NCI-H82 (cell line): ENCODE measurements around the gene TKT.

Experiments used
- DNase-seq: peaks from one replicate; lab custom pipeline; 2025; lab: John Stamatoyannopoulos, UW

The TKT gene

DNA sequence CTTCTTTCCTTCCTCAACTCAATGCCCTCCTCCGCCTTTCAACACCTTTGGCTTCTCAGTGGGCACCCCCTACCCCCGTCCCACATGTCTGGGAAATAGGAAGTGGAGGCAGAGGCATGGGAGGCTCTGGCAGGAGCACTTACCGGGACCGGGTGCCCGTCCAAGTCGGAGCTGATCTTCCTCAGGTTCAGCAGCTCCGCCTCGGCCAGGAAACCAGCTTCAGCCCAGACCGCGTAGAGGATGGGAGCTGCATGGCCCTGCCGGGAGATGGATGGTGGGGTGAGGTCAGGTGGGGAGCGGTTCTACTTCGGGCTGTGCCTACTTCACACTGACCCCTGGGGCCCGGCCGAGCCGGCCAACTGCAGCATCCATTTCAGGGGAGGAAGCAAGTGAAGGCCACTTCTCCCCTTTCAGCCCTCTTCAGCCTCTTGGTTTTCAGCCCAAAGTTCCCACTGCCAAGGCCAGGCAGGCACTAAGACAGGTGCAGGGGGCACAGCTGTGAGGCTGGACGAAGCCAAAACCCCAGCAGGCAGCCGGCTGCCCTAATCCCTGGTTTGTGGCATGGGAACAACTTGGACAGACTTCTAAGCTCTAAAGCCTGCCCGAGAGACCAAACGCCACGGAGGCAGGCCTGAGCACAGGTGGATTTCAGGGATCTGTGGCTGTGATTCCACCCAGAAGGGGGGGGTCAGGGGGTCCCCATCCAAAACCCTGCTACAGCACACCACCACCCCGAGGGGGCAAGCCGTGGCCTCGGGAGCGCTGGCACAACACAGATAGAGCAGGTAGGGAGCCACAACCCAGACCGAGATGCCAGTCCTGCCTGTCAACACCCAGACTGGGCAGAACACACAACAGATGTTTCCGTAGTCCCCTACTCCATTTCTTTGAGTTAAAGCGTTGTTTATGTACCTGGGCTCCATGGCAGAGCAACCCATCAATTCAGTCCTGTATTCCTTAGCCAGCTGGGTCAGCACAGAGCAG, 14.5 kb downstream of the TKT start:
- DNase-seq = no peak

DNA sequence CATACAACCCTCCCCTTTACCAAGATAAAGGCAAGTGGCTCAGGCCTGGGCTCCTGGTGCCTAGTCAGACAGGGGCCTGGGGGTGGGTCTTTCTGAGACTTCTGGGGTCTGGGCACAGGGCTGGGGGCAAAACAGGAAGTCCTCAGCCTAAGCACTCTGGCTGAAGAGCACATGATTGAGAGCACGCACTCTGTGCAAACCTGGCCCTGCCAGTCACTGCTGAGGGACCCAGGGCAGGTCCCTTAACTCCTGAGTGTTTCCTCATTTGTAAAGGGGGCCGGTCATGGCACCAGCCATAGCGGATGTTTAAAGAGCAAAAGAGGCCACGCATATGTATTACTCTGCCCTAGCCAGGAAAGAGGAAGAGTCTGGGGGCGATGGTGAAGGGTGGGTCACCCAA, 16.0 kb downstream of the TKT start:
- no peak for DNase-seq

GRCh38 chr3:53238886-53239285, 16.9 kb downstream of the TKT start:
- DNase-seq = no peak

DNA sequence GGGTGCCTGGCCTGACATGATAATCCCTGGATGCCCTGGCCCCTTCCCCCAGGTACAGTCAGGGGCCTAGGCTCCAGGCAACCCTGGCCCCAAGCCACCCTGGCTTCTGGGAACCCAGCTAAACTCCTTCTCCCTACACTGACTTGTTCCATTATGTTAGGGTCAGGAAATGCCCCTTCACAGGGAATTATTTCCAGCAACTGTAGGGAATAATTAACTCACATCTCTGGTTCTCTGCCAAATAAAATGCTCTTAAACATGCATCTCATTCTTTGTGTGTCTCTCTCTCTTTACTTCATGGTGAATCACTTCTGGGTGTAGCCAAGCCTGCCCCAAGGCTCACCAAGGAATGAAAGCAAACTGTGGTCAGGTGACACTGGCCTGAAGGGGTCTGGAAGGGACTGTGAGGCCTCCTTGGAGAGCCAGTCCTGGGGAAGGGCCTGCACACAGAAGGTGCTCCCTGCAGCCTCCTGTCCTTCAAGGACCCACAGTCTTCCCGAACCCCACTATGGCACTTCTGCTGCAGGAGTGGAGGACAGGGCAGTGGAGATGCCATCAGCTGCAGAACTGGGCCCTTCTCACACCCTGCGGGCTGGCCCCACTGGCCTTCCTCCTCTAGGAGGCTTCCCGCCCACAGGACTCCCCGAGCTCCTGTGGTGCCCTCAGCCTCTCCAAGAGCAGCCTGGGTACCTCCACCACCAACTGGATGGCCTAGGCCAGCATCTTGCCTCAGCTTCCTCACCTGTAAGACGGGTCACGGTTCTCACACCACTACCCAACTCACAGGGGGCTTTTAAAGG, 17.6 kb downstream of the TKT start:
- no peak for DNase-seq

DNA sequence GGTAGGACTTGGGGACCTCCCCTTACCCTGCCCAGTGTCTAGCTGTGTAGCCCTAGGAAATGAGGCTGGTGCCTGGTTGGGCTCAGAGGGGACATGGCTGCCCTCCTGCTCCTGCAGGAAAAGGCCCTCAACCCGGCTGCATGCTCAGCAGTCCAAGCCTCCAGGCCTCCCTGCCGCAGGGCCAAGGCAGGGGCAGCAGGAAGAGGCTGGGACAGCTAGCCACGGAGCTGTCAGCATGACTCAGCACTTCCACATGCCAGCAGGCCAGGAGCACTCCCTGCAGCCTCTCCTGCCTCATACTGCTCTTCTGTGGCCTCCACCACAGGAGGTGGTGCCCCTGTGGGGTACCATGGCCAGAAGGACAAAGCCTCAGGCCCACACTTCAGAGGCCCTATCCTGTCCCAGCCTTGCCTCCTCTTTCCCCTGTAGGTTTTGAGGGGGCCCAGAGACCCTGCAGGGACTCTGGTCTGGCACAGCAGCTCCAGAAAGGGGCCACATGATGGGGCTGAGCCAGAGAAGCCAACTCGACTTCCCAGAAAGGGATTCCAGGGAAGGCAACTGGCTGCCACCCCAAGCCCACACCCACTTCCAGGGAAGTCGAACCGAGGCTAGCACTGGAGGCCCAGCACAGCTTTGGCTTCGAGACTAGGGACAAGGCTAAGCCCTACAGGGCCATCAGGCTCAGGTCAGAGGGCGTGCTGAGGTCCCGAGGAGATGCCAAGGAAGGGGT, 19.5 kb downstream of the TKT start:
- no peak for DNase-seq

- no peak for DNase-seq
These were observed 20.3 kb downstream of the TKT start for GRCh38 chr3:53235545-53235944.

- no peak for DNase-seq
These were observed 21.0 kb downstream of the TKT start for GRCh38 chr3:53234841-53235232.

- no peak for DNase-seq
These were observed 21.5 kb downstream of the TKT start for GRCh38 chr3:53234130-53234840.

DNA sequence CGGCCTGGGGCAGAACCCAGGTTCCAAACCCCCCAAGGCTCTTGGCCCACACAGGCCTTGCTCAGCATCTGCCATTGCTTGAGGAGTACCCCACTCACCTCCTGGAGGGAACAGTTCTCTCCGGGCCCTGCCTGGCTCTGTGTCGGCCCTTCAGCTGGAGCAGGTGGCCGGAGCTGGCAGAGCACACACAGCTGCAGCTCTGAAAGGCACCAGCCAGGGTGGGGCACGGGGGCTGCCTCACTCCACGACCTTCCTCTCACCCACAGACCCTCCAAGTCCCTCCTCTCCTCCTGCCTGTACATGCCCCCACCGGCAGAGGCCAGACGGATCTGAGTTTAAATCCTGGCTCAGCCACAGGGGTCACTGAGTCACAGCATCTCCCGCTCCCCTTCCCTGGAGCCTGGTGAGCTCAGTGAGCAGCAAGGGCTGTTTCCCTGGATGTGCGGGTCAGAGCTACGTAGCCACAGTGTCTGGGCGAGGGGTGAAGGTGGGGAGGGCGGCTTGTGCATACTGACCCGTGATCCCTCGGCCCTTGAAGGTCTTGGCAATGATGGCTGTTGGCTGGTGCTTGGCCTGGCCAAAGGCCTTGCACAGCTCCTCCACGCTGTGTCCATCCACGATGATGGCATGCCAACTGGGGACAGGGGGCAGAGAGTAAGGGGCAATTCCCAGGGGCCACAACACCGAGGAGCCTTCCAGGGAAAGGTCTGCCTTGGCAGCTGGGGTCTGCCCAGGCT, 23.0 kb downstream of the TKT start:
- no peak for DNase-seq

DNA sequence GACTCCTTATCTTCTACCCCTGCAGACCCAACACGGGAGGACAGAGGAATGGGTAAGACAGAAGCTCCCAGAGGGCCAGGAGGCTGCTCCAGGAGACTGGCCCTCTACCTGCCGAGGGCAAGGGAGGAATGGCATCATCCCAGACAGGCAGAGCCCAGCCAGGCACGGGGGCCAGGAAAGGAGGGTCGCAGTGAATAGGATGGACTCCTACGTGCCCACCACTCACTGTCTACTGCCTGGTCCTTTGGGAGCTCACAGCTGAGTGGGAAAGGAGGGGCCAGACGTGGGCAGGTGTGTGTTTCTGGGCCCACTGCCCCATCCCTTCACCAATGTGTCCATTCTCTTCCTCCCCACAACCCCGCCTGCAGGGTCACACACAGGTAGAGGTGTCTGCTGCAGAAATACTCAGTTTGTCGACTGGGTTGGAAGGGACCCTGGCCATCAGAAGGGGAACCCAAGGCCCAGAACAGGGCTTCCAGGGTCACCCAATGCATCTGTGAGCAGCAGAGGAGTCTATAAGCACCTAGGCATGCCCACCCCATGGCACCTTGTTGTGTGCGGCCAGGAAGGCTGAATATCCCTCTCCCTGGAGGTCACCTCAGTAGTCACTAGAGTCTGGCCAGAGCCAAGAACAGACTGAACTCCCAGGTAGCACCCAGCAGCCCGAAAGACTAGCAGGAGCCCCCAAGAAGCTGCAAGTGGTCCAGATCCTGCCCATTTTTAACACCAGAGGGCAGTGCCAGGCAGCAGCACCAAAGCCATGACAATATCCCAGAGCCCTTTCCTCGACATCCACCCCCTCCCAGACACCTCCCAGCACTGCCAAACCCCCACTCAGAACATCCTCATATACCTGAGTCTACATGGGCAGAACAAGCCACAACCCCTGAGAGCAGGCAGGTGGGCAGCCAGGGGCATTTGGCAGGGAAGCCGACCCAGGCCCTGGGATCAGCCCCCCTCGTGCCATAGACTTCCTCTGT, 24.0 kb downstream of the TKT start:
- no peak for DNase-seq

DNA sequence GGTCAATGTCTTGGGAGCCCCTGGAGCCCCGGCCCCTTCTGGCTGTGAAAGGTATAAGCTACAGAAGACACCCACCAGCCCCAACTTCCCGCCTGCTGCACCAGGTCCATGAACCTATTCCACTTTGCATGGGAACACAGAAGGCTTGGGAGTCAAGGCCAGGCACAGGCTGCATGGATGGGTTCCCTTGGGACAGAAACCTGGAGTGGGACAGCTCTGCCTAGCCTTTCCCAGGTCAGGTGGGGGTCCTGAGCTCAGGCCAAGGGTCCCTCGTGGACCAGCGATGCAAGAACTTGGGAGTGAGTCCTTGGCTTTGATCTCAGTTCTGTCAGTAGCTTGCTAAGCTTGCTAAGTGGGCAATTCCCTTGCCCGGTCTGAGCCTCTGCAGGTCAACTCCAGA, 25.0 kb downstream of the TKT start:
- DNase-seq = no peak

DNA sequence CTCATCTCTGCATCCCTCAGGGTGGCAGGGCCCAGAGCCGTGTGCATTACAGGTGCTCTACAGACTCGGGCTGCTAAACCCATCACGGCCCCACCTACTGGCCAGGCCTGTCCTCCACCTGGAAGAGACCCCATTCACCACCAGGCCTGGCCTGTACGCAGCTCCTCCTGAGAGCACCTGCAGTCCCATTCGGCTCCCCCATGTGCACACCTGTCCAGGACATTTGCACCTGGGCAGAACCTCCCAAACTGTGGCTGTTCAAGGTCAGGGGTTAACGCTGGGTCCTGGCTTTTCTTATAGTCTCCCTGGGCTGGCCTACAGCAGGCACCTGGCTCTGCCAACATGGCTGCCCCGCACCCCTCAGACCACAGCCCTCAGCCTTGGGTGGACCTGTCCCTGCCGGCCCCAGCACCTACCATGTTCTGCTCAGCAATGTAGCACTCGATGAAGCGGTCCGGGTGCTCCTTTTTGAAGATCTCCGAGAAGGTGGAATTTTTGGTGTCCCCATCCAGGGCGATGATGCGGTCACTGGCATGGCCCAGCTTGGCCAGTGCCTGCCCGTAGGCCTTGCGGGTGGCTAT, 25.7 kb downstream of the TKT start:
- DNase-seq = peak; percentile 11

DNA sequence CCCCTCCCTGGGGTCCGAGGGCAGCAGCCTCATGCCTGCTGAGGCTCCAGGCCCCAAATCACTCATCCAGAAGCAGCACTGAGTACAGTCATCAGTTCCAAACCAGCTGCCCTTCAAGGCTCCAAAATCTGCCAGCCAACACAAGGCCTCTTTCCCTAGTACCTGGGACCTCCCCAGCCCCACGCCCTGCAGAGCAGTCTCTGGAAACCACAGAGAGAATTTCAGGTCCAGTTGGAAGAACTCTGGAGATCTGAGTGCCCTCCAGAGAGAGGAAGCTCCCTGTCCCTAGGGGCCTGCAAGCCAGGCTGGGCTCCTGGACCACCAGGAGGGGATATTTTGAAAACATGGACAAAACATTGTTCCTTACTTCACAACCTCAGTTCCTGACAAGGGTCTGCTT, 26.2 kb downstream of the TKT start:
- DNase-seq = no peak

DNA sequence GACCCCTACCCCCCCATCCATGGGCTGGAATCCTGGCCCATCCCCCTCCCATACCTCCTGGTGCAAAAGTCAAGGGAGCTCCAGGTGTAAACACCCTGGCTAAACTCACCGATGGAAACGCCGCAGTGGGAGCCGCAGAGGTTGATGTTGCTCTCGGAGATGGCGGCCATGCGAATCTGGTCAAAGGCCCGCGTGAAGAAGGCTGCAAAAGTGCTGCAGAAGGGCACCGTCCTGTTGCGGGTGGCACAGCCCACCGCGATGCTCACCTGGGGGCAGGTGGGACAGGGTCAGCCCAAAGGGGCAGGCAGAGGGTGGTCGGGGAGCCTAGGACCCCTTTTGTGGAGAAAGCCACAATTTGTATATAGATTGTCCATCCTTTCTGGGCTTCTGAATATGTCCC, 26.7 kb downstream of the TKT start:
- DNase-seq = no peak

- DNase-seq = no peak
These were observed 27.6 kb downstream of the TKT start for GRCh38 chr3:53227993-53228885.

DNA sequence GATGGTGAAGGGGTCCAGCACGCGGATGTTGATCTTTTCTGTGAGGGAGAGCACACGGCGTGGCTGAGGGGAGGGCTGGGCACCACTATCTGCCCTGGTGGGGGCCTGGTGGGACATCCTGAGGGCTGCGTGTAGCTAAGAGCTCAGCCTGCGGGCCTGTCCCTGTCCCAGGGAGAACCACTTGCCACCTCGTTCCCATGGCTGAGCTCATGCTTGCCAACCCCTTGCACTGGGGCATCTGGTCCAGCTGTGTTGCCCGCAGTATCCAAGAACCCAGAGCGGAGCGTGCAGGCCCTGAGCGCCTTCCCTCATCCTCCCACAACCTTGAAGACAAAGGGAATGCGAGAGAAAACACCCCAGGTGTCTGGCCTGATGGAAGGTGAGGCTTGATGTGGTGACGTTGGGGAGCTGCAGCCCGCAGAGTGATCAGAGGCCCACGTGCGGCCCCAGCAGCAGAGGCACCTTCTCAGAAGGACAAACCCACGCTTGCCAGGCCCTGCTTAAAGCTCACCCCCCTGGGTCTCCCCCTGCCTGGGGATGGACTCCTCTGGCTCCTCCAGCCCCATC, 28.9 kb downstream of the TKT start:
- DNase-seq = no peak

GRCh38 chr3:53226142-53226840, 29.5 kb downstream of the TKT start:
- DNase-seq = no peak
